EH (cell line): ENCODE data around the gene GDF15.
"Not testable (repeated sequence)": the region's sequence is repeated elsewhere in the genome, so short reads cannot be mapped to it uniquely, and the experiment has no call there.

Source experiments
- DNase-seq: peaks from one replicate; pipeline ENCODE4 v3.0.0-alpha.2; 2015; ENCODE audit warnings: low read depth

GDF15 gene

GRCh38 chr19:18385675-18386542, at the start of gene GDF15:
Gene GDF15, plus strand, starts transcription at chr19:18386158. Its CDS starts 32 bp downstream, at chr19:18386190.
- peak; percentile 91 for DNase-seq

GRCh38 chr19:18338541-18338940, 47.4 kb upstream of the GDF15 start:
- DNase-seq = no peak

GRCh38 chr19:18339723-18340122, 46.2 kb upstream of the GDF15 start:
- DNase-seq = peak; percentile 50

GRCh38 chr19:18340190-18340989, 45.6 kb upstream of the GDF15 start, which contains the start of gene PGPEP1:
Gene PGPEP1, plus strand, starts transcription at chr19:18340598. Its CDS starts 84 bp downstream, at chr19:18340682.
- peak; percentile 63 for DNase-seq

- peak; percentile 71 for DNase-seq
These were observed 44.7 kb upstream of the GDF15 start for GRCh38 chr19:18340990-18341868.

GRCh38 chr19:18342090-18342632, 43.8 kb upstream of the GDF15 start:
- DNase-seq = no peak

- DNase-seq = no peak
These were observed 41.4 kb upstream of the GDF15 start for GRCh38 chr19:18344582-18344950.

GRCh38 chr19:18345296-18345695, 40.7 kb upstream of the GDF15 start:
- DNase-seq = no peak

GRCh38 chr19:18346091-18346490, 39.9 kb upstream of the GDF15 start:
- DNase-seq = no peak

GRCh38 chr19:18348171-18348570, 37.8 kb upstream of the GDF15 start:
- DNase-seq = no peak

- not testable (repeated sequence) for DNase-seq
These were observed 37.1 kb upstream of the GDF15 start for GRCh38 chr19:18348818-18349339.

GRCh38 chr19:18349524-18350128, 36.3 kb upstream of the GDF15 start:
- DNase-seq = peak; percentile 66

GRCh38 chr19:18350490-18350889, 35.5 kb upstream of the GDF15 start:
- no peak for DNase-seq

- DNase-seq = no peak
These were observed 34.4 kb upstream of the GDF15 start for GRCh38 chr19:18351544-18351943.

- no peak for DNase-seq
These were observed 32.5 kb upstream of the GDF15 start for GRCh38 chr19:18353378-18354005.

- not testable (repeated sequence) for DNase-seq
These were observed 31.2 kb upstream of the GDF15 start for GRCh38 chr19:18354743-18355142.

GRCh38 chr19:18357041-18357440, 28.9 kb upstream of the GDF15 start:
- DNase-seq = no peak

GRCh38 chr19:18361646-18362045, 24.3 kb upstream of the GDF15 start:
- peak; percentile 49 for DNase-seq

- DNase-seq = no peak
These were observed 22.9 kb upstream of the GDF15 start for GRCh38 chr19:18362934-18363542.

GRCh38 chr19:18363787-18364186, 22.2 kb upstream of the GDF15 start:
- DNase-seq = no peak
